WI38 (cell line): ENCODE measurements around the gene ZMIZ1.

ENCODE experiments used
- H3K4me3 ChIP-seq: 2 replicates; pipeline ENCODE4 v1.5.1; 2011; ENCODE audit warnings: low read depth, mild to moderate bottlenecking, control low read depth, low read length
- CTCF ChIP-seq: IDR thresholded peaks from 2 replicates; pipeline ENCODE4 v1.5.1; 2012; ENCODE audit warnings: low read depth, mild to moderate bottlenecking, control low read depth, low read length

ZMIZ1 gene

DNA sequence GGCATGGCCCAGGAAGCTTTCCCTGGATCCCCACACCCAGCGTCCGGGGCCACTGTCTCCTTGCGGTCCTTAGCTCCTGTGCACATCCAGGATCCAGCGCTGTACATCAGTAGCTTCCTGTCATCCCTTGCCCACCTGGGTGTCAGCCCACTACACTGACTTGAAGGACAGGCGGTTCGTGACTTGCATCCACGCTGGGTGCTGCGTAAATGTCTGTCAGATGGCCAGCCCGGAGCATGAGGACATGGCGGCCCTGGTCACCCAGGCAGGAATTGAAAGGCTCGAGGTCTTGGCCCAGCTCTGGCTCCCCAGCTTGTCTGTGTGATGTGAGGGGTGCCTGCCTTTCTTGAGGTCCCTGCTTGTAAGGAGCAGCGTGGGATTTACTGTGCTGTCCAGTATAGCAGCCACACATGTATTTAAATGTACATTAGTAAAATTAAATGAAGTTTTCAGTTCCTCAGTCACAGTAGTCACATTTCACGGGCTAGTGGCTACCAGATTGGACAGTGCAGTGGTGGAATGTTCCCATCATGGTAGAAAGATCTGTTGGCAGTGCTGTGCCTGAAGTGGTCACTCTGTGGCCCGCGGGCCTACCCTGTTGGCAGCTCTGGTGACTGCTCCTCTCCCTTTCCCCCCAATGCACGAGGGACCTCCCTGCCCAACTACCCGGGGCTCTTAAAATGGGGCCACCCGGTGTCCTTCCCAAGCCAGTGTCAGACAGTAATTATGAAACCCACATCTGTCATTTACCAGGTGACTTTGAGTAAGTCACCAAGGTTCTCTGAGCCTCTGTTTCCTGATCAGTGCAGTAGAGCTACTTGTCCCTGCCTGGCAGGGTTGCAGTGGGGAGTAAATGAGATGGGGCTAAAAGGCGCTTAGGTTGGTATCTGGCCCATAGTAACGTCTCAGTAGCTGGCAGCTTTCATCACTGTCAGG is 180.7 kb downstream of the ZMIZ1 start:
- no peak overlapping the region for H3K4me3 ChIP-seq

GRCh38 chr10:79250259-79250658 is 181.5 kb downstream of the ZMIZ1 start:
- no peak for TF ChIP-seq CTCF
- no peak overlapping the region for H3K4me3 ChIP-seq

More for the DNA sequence above, 180.7 kb downstream of the ZMIZ1 start:
- no peak for TF ChIP-seq CTCF

DNA sequence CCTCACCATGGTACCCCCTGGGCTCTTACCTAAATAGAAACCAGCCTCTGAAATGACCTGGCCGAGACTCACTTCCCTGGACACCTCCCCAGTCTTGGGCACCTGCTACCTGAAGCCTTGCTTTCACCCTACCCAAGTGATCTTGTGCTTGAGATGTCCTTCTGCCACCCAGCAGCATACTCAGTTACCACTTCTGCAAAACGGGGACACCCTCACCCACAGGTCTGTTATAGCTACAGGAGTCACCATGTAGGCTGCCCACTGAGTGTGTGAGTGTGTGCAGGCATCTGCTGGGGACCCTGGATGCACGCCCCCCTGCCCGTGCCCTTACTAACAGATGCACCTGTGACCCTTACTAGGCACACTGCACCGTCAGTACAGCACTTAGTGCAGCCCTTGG is 183.7 kb downstream of the ZMIZ1 start:
- TF ChIP-seq CTCF, result no peak

DNA sequence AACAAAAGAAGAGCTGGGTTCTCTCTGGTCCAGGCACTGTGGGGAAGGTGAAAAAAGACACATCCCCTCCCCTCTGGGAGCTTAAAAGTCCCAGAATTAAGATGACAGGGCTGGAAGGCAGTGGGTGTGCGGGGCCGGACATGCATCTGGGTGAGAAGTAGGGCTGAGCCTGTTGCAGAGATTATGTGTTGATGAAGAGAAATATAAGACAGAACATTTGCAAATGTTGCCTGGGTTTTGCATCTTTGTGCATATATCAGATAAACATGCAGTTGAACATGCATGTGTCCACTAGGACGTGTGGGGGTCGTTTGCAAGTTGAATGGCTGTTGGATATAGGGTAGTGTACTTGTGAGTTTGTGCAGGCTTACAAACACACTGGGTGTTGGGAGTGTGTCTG is 184.2 kb downstream of the ZMIZ1 start:
- TF ChIP-seq CTCF, result no peak
- no peak overlapping the region for H3K4me3 ChIP-seq

More for the DNA sequence above, 183.7 kb downstream of the ZMIZ1 start:
- no peak overlapping the region for H3K4me3 ChIP-seq

GRCh38 chr10:79253704-79254103 is 184.9 kb downstream of the ZMIZ1 start:
- no peak overlapping the region for H3K4me3 ChIP-seq
- TF ChIP-seq CTCF, result no peak

DNA sequence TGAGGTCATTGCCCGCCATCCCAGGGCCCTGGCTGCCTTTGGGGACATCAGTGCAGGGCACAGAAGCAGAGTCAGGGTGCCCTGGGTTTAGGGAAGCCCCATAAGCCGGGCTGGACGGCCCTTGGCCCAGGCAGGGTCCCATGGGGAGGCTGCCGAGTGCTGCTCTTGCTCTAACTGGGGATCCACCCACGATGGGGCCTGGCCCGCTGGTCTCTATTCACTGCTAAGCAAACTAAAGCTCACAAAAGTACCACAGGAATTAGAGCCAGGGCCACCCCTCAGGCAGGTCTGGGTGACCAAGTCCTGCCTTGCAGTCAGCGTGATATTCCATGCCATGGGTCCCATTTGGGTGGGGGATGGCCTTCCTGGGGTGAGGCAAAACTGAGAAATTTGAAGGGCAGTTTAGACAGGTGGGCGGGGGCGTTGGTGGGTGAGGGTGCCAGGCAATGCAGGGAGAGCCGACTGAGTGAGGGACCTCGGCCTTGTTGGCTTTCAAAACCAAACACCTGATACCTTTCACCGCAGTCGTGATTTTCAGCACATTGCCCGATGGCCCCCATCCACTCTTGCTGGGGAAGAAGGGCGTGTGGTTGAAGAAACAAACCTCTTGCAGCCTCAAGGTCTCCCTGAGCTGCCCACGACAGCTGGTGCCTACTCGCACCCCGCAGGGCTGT is 185.7 kb downstream of the ZMIZ1 start:
- no peak overlapping the region for H3K4me3 ChIP-seq
- no peak for TF ChIP-seq CTCF

DNA sequence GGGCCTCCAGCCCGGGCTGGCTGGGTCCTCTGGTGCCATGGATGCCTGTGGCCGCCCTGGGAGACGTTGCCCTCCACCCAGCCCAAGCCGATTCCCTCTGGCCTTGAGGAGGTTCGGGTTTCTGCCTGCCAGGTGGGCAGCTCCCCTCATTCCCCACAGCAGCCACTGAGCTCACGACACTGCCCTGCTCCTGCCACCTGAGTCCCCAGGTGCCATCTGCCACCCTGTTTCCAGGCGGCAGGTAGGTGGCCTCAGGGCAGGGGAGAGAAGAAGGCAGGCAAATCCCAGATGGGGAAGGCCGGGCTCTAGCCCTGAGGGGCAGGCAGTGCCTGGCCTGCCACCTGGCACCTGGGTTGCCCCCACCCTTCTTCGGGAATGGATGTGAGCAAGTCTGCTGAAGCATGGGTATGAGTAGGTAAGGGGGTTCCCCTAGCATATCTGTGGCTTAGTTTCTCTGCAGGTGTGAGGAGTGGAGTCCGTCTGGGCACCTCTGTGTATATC is 186.3 kb downstream of the ZMIZ1 start:
- TF ChIP-seq CTCF, result no peak
- no peak overlapping the region for H3K4me3 ChIP-seq
